Testis (tissue), 3 donors: ENCODE data around the gene CMPK2. TPM values are rescaled to one million over a fixed set of nuclear protein-coding genes. Genes with fewer than 3 reads are reported as not detected.

Experiments
- DNase-seq: peaks from one replicate; pipeline ENCODE4 v3.0.0-alpha.2; 2019
- H3K27ac ChIP-seq, 2 donors: fragments of 200-600 bp; sonication (generic); one replicate each; pipeline ENCODE4 v1.5.1; 2019
- H3K27me3 ChIP-seq: fragments of 200-600 bp; sonication (generic); one replicate; pipeline ENCODE4 v1.5.1; 2019
- H3K36me3 ChIP-seq: fragments of 200-600 bp; sonication (generic); one replicate; pipeline ENCODE4 v1.5.1; 2017; ENCODE audit warnings: low read depth; ENCODE audit errors: missing control alignments
- H3K4me1 ChIP-seq: fragments of 200-600 bp; sonication (generic); one replicate; pipeline ENCODE4 v1.5.1; 2019
- H3K4me3 ChIP-seq, 2 donors: fragments of 200-600 bp; sonication (generic); one replicate each; pipeline ENCODE4 v1.5.1; 2017 to 2019
- H3K9me3 ChIP-seq: fragments of 200-600 bp; sonication (generic); one replicate; pipeline ENCODE4 v1.5.1; 2017
- CTCF ChIP-seq, 3 experiments: fragments of 450-650 bp in 2 of 3; fragments of 200-600 bp in 1 of 3; sonication (generic) in 1 of 3; IDR thresholded peaks; one replicate each; pipeline ENCODE4 v1.5.1; 2016 to 2019; ENCODE audit warnings: antibody characterized with exemption in 3 of 3, mild to moderate bottlenecking in 2 of 3, moderate library complexity in 1 of 3
- POLR2A ChIP-seq: fragments of 450-650 bp; IDR thresholded peaks from one replicate; pipeline ENCODE4 v1.6.1; 2017; ENCODE audit warnings: antibody characterized with exemption, mild to moderate bottlenecking, moderate library complexity
- WGBS, 2 donors: methylation state at CpG; one replicate each; pipeline ENCODE4 v1.1.5; 2018; 5-methylcytosine and 5-hydroxymethylcytosine counted together
- intact Hi-C: fragments of 100-400 bp; cut with DNase I; formaldehyde crosslinking; loops from one replicate; pipeline ENCODE4 v1.15.1; 2023; ENCODE audit warnings: low total_unique reads
- polyA plus RNA-seq: library from polyadenylated mRNA; stranded (reverse); fragments of 350-450 nt; fragmentation: Illumina TruSeq; extraction: RNeasy Lipid Tissue Mini Kit (QIAGEN cat#74804); gene quantifications from one replicate; pipeline ENCODE4 v1.2.3, GENCODE V29; 2014; ENCODE audit warnings: low read depth, low replicate concordance; ENCODE audit not compliant: insufficient read depth
- total RNA-seq, 2 donors: library from RNA; depleted of rRNA; stranded (reverse); fragments of >200 nt; gene quantifications; one replicate each; pipeline ENCODE4 v1.2.3, GENCODE V29; 2016

Gene CMPK2
- total and polyA plus RNA-seq, 3 donors from 2014 or later: 11.1 to 16.1 (median 15.4) TPM

DNA sequence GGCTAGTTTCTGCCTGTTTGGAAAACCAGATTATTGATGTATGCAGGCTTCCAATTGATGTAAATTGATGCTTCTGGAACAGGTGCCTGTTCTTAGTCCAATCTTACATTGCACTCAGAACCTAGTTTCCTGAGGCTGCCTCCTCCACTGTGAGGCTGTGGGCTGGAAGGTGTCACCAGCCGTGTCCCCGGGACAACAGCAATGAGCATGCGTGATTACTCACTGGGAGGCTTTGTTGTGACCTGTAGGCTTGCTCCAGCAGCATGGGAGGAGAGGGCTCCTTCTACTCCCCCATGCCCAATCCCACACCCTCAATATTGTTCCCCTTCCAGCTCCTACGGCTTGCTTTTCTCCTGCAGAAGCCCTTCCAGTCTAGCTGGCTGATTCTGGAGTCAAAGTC lies 23.0 kb upstream of the CMPK2 start:
- Histone ChIP-seq H3K4me1 (no peaks in the 10 kb centered on the region), H3K27ac (no peak overlapping the region), H3K4me3 (no peak overlapping the region), H3K36me3 (no peaks in the 10 kb centered on the region), H3K27me3 (no peaks in the 10 kb centered on the region), H3K9me3 (no peaks in the 10 kb centered on the region)
- intact Hi-C loops: no loop called here
- TF ChIP-seq POLR2A: no peak
- no peak for DNase-seq
- WGBS, 2 donors: 77 to 100% methylated on average over 1 to 4 of the region's 4 CpGs

DNA sequence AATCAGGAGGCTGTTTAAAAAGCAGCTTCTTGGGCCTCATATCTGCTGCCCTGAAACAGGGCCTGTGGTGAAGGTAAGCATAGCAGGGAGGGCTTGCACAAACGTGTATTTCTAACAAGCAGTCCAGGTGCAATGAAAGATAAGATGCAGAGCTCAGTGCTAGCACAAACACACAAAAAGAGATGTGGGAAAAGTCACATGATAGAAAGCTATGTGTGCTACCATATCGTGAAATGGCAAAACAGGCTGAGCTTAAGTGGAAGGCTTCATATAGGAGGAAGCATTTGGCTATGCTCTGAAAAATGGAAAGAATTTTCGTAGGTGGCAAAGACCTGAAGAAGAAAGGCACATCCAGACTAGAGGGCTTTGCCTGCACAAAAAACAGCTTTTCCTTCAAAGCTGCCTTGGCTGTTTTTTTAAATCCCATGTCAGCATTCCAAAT lies 22.1 kb upstream of the CMPK2 start:
- WGBS, 2 donors: 75 to 78% methylated on average over 3 of the region's 3 CpGs
- Histone ChIP-seq H3K4me1 (no peaks in the 10 kb centered on the region), H3K27ac (no peak overlapping the region), H3K27me3 (no peaks in the 10 kb centered on the region), H3K9me3 (no peaks in the 10 kb centered on the region), H3K4me3 (no peak overlapping the region), H3K36me3 (no peaks in the 10 kb centered on the region)
- intact Hi-C loops: no loop called here
- DNase-seq: no peak
- TF ChIP-seq CTCF (IDR thresholded peaks at IDR 0.05): no peak
- no peak for TF ChIP-seq POLR2A

GRCh38 chr2:6885968-6886367 lies 20.3 kb upstream of the CMPK2 start:
- intact Hi-C loops: no loop called here
- no peak overlapping the region for H3K27ac ChIP-seq
- TF ChIP-seq POLR2A (no peak), CTCF (IDR thresholded peaks at IDR 0.05) (no peak)
- no peaks in the 10 kb centered on the region for H3K9me3 ChIP-seq
- H3K27me3 ChIP-seq: no peaks in the 10 kb centered on the region
- no peak overlapping the region for H3K4me3 ChIP-seq
- no peaks in the 10 kb centered on the region for H3K36me3 ChIP-seq
- WGBS, 2 donors: 88 to 90% methylated on average over 3 of the region's 3 CpGs
- no peaks in the 10 kb centered on the region for H3K4me1 ChIP-seq
- DNase-seq: no peak

- intact Hi-C loops: no loop called here
- Histone ChIP-seq H3K27ac (no peak overlapping the region), H3K4me1 (no peaks in the 10 kb centered on the region), H3K9me3 (no peaks in the 10 kb centered on the region), H3K4me3 (no peak overlapping the region), H3K27me3 (no peaks in the 10 kb centered on the region), H3K36me3 (no peaks in the 10 kb centered on the region)
- 85 to 96% methylated on average over 2 of the region's 2 CpGs for WGBS, 2 donors
- DNase-seq: no peak
- TF ChIP-seq POLR2A (no peak), CTCF (IDR thresholded peaks at IDR 0.05) (no peak)
Measured at GRCh38 chr2:6885551-6885950, 19.8 kb upstream of the CMPK2 start.

DNA sequence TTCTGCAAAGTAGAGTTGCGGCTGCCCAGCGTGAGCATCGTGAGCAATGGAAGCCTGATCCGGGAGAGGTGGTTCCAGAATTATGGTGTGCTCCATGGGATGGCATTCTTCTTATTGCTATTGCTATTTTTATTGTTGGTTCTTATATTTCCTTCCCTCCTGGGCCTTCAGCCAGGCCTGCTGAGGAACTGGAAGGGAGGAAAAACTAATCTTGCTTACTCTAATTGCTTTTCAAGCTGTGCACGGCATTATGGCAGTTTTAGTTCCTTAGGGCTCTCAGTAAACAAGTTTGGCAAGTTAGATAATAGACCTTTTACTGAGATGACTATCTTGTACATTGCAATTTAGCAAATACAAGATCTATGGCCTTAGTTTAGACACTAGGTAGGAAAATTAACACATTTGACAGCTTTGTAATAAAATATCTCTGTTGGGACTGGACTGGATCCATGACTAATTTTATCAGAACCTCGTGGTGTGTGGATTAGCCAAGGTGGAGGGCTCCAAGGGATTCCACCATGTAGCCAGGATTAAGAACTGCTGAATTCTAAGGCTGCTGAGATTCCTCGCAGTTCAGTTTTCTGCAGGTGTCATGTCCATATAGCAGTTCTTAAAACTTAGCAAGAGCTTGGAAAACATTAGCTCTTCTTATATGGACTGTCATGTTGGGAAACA lies 17.9 kb upstream of the CMPK2 start:
- Histone ChIP-seq H3K9me3 (no peaks in the 10 kb centered on the region), H3K36me3 (no peaks in the 10 kb centered on the region), H3K4me1 (no peaks in the 10 kb centered on the region), H3K4me3 (no peak overlapping the region), H3K27me3 (no peaks in the 10 kb centered on the region), H3K27ac (peak overlapping the region in 1 of 2 donors; percentile 4)
- no peak for DNase-seq
- WGBS, 2 donors: 71% methylated on average over 7 of the region's 7 CpGs
- TF ChIP-seq POLR2A: no peak
- no peak for TF ChIP-seq CTCF (IDR thresholded peaks at IDR 0.05)
- intact Hi-C loops: no loop called here
